Measurements from ENCODE around the gene SCT.
"Not testable (repeated sequence)": the region's sequence is repeated elsewhere in the genome, so short reads cannot be mapped to it uniquely, and the experiment has no call there.

The SCT gene

GRCh38 chr11:655036-655726 is 28.2 kb upstream of the SCT start:
- no peak overlapping the region for H3K4me3 ChIP-seq (ENCODE audit: low read depth, low read length)
- ChIA-PET POLR2A (no interaction called here), CTCF (interaction anchor here (0.6 to 1.2 kb wide), 3 partner anchors 36 to 108 kb away, joined by 3 to 5 read pairs (median 4); no protein-coding TSS in a partner anchor)
- H3K36me3 ChIP-seq (ENCODE audit: control insufficient read depth in 2 of 2, insufficient read depth in 1 of 2, low read length in 2 of 2) = peaks cover 13 to 90% of the 10 kb centered on the region in 2 experiments; a peak in 2 of 3 replicates
- no peak overlapping the region for H3K27ac ChIP-seq (ENCODE audit: extremely low read depth, low read depth, low read length)
- TF ChIP-seq ZNF157 (tag by site-specific recombination; IDR thresholded peaks at IDR 0.05) = no peak
- no peak for TF ChIP-seq ZNF580 (tag by site-specific recombination; IDR thresholded peaks at IDR 0.05)
- TF ChIP-seq KLF8 (tag by site-specific recombination; IDR thresholded peaks at IDR 0.05) = no peak
- TF ChIP-seq ZNF529 (tag by site-specific recombination; IDR thresholded peaks at IDR 0.05; ENCODE audit: insufficient replicate concordance) = no peak
- TF ChIP-seq YY2 (tag by site-specific recombination; IDR thresholded peaks at IDR 0.05) = no peak
- TF ChIP-seq FEZF1 (tag by site-specific recombination; IDR thresholded peaks at IDR 0.05) = no peak
- TF ChIP-seq GFI1B (tag by site-specific recombination; IDR thresholded peaks at IDR 0.05) = no peak
- TF ChIP-seq ZBTB17 (tag by site-specific recombination; IDR thresholded peaks at IDR 0.05) = no peak
- no peak for TF ChIP-seq ELK4 (IDR thresholded peaks at IDR 0.05; ENCODE audit: borderline replicate concordance, low read depth, low read length)
- no peak for TF ChIP-seq ATF2 (tag by site-specific recombination; IDR thresholded peaks at IDR 0.05; ENCODE audit: low read depth)
- TF ChIP-seq ZNF223 (tag by site-specific recombination; IDR thresholded peaks at IDR 0.05) = no peak
- TF ChIP-seq ZNF639 (tag by site-specific recombination; IDR thresholded peaks at IDR 0.05) = no peak
- TF ChIP-seq SP2 (tag by site-specific recombination; IDR thresholded peaks at IDR 0.05) = no peak
- no peak for TF ChIP-seq ZNF121 (tag by site-specific recombination; IDR thresholded peaks at IDR 0.05)
- no peaks in the 10 kb centered on the region for H3K9me3 ChIP-seq (ENCODE audit: control insufficient read depth, insufficient read depth, low read depth, low read length)
- H3K4me1 ChIP-seq (ENCODE audit: control insufficient read depth, insufficient read depth, low read length) = no peaks in the 10 kb centered on the region

GRCh38 chr11:654444-654843 is 27.5 kb upstream of the SCT start:
- POLR2A ChIA-PET; H3K4me1 ChIP-seq (ENCODE audit: control insufficient read depth, insufficient read depth, low read length); H3K9me3 ChIP-seq (ENCODE audit: control insufficient read depth, insufficient read depth, low read depth, low read length); H3K27ac ChIP-seq (ENCODE audit: extremely low read depth, low read depth, low read length); CTCF ChIA-PET; H3K4me3 ChIP-seq (ENCODE audit: low read depth, low read length): not testable (repeated sequence)
- peaks cover 20 to 90% of the 10 kb centered on the region in 2 experiments; a peak in 2 of 3 replicates for H3K36me3 ChIP-seq (ENCODE audit: control insufficient read depth in 2 of 2, insufficient read depth in 1 of 2, low read length in 2 of 2)

GRCh38 chr11:653837-654236 is 26.9 kb upstream of the SCT start:
- TF ChIP-seq ZSCAN5A (tag by site-specific recombination; IDR thresholded peaks at IDR 0.05) = no peak
- CTCF ChIA-PET = no interaction called here
- POLR2A ChIA-PET = no interaction called here
- Histone ChIP-seq H3K9me3 (ENCODE audit: control insufficient read depth, insufficient read depth, low read depth, low read length) (no peaks in the 10 kb centered on the region), H3K36me3 (ENCODE audit: control insufficient read depth in 2 of 2, insufficient read depth in 1 of 2, low read length in 2 of 2) (peaks cover 16 to 89% of the 10 kb centered on the region in 2 experiments; a peak in 2 of 3 replicates), H3K27ac (ENCODE audit: extremely low read depth, low read depth, low read length) (no peak overlapping the region), H3K4me1 (ENCODE audit: control insufficient read depth, insufficient read depth, low read length) (no peaks in the 10 kb centered on the region), H3K4me3 (ENCODE audit: low read depth, low read length) (no peak overlapping the region)

GRCh38 chr11:653136-653535 is 26.2 kb upstream of the SCT start:
- H3K4me3 ChIP-seq (ENCODE audit: low read depth, low read length); H3K9me3 ChIP-seq (ENCODE audit: control insufficient read depth, insufficient read depth, low read depth, low read length); H3K4me1 ChIP-seq (ENCODE audit: control insufficient read depth, insufficient read depth, low read length); H3K27ac ChIP-seq (ENCODE audit: extremely low read depth, low read depth, low read length); CTCF ChIA-PET; POLR2A ChIA-PET: not testable (repeated sequence)
- H3K36me3 ChIP-seq (ENCODE audit: control insufficient read depth in 2 of 2, insufficient read depth in 1 of 2, low read length in 2 of 2) = peaks cover 16 to 86% of the 10 kb centered on the region in 2 experiments; a peak in 2 of 3 replicates
